ENCODE measurements around the gene ESYT3.

The ESYT3 gene

DNA sequence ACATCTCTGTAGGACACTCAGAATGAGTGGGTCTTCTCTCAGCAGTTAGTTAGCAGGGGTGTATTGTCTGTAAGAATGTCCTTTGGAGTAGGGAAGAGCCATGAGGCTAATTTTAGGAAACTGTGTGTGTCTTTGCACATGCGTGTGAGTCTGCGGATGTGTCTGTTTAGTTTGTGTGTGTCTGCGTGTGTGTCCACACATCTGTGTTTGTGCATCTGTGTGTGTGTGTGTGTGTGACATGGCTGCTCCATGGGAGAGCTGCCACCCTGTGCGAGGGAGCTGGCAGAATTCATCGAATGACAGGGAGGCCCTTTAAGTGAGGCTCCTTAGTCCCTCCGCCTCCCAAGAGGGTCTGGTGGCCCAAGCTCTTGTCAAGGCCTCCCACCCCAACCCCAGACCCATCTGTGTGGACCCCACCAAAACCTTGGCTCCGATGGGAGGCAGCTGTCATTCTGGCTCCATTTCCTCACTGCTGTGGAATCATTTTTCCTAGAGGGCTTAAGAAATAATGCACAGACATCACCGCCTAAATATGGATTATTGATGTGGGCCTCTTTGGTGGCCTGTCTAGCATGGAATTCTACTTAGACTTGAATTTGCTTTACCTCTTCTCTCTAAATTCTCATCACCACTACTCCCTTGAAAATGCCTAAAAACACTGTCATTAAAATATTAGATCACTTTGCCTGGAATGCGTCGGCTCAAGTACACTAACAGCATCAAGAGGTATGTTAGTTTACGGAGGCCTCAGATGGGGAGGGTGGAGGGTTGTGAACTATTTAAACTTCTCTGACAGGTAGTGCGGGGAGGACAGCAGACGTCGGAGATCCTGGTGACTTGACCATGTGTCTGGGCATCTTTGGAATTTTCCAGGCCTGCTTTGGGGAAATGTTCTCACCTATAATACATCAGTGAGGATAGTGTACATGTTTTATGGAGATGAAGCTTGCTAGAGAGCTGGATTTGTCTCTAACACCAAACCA, 9.4 kb downstream of the ESYT3 start:
- CTCF ChIA-PET, result no interaction called here
- POLR2A ChIA-PET (ENCODE audit: low non-redundant PET), result no interaction called here
- TF ChIP-seq, protein P1, sequence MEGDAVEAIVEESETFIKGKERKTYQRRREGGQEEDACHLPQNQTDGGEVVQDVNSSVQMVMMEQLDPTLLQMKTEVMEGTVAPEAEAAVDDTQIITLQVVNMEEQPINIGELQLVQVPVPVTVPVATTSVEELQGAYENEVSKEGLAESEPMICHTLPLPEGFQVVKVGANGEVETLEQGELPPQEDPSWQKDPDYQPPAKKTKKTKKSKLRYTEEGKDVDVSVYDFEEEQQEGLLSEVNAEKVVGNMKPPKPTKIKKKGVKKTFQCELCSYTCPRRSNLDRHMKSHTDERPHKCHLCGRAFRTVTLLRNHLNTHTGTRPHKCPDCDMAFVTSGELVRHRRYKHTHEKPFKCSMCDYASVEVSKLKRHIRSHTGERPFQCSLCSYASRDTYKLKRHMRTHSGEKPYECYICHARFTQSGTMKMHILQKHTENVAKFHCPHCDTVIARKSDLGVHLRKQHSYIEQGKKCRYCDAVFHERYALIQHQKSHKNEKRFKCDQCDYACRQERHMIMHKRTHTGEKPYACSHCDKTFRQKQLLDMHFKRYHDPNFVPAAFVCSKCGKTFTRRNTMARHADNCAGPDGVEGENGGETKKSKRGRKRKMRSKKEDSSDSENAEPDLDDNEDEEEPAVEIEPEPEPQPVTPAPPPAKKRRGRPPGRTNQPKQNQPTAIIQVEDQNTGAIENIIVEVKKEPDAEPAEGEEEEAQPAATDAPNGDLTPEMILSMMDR (conservative IDR thresholded peaks at IDR 0.05; ENCODE audit: low read depth), result no peak
- DNase-seq (ENCODE audit: low spot score), result no peak
- H3K27ac ChIP-seq, result no peak overlapping the region

DNA sequence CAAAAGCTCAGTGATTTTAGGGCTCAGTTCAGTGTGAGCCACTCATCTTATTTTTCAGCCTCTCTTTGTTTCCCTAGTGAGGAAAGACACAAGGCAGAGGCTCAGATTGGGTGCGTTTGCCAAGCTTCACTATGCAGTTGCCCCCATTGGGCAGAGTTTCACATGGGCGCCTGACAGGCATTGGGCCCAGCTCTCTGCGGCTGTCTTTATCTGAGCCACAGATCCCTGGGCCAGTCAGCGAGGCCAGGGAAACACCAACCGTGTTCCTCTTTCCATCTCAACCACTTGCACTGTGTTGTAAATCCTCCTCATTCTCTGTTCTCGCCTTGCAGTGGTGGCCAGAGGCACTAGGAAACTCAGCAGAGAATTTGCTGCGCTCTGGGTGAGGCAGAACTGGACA, 10.8 kb downstream of the ESYT3 start:
- H3K27ac ChIP-seq, result no peak overlapping the region
- POLR2A ChIA-PET (ENCODE audit: low non-redundant PET), result no interaction called here
- TF ChIP-seq, protein P1 (conservative IDR thresholded peaks at IDR 0.05; ENCODE audit: low read depth), result no peak
- DNase-seq (ENCODE audit: low spot score), result no peak
- CTCF ChIA-PET, result no interaction called here

DNA sequence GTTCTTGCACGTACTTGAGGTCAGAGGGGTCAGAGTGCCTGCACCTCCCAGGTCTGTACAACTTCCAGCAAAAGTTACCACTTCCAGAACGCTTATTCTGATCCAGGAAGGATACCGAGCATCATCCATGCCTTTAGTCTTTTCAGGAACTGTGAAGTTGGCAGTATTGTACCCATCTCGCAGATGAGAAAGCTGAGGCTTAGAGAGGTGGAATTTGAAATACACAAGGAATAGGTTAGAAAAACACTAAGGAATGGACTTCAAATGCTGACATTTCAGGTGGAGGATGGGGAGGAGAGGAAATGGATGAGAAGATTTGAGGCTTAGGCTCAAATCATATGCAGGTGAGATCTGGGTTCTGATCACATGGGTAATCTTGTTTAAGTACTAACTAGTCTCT, 11.2 kb downstream of the ESYT3 start:
- ChIA-PET POLR2A (ENCODE audit: low non-redundant PET) (no interaction called here), CTCF (no interaction called here)
- TF ChIP-seq, protein P1 (conservative IDR thresholded peaks at IDR 0.05; ENCODE audit: low read depth), result no peak
- H3K27ac ChIP-seq, result no peak overlapping the region
- no peak for DNase-seq (ENCODE audit: low spot score)

DNA sequence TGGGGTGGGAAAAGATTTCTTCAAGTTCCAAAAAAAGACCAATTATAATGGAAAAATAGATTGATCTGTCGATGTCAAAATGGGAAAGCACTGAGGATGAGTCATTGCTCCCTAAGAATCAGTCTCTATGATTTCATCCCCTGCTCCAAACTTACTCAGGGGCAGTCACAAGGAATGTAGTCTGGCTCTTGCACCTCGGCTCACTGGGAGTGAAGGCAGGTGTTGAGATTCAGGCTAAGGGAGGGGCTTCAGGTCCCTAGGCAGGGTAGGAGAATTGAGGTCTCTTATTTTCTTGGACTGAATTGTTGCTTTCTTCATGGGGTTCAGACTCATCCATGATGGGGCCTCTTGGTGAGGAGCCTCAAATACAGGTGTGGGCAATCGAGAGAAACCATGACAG, 14.2 kb downstream of the ESYT3 start:
- CTCF ChIA-PET, result interaction anchor here (0.7 kb wide), 1 partner anchor 140 kb away, joined by 3 read pairs; no protein-coding TSS in a partner anchor
- POLR2A ChIA-PET (ENCODE audit: low non-redundant PET), result no interaction called here
- TF ChIP-seq, protein P1 (conservative IDR thresholded peaks at IDR 0.05; ENCODE audit: low read depth), result no peak
- H3K27ac ChIP-seq, result no peak overlapping the region
- peak; percentile 41 for DNase-seq (ENCODE audit: low spot score)

DNA sequence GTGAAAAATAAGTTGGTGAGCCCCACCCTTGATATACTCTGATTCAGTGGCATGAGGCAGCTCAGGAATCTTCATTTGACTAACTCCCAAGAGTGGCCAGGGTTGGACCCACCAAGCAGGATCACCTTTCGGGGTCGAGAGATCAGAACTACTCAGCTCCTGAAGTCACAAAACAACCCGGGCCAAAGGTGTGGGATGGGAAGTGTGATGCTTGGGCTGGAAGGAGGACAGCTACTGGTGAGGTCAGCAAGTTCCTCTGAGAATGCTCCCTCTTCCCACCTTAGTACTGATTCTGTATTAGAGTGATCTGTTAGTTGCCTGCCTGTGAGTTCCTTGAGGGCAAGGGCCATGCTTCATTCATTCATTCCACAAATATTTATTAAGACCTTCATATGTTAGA, 15.1 kb downstream of the ESYT3 start:
- no peak overlapping the region for H3K27ac ChIP-seq
- POLR2A ChIA-PET (ENCODE audit: low non-redundant PET), result no interaction called here
- TF ChIP-seq, protein P1 (conservative IDR thresholded peaks at IDR 0.05; ENCODE audit: low read depth), result no peak
- DNase-seq (ENCODE audit: low spot score), result no peak
- CTCF ChIA-PET, result interaction anchor here (0.7 kb wide), 1 partner anchor 139 kb away, joined by 3 read pairs; no protein-coding TSS in a partner anchor

DNA sequence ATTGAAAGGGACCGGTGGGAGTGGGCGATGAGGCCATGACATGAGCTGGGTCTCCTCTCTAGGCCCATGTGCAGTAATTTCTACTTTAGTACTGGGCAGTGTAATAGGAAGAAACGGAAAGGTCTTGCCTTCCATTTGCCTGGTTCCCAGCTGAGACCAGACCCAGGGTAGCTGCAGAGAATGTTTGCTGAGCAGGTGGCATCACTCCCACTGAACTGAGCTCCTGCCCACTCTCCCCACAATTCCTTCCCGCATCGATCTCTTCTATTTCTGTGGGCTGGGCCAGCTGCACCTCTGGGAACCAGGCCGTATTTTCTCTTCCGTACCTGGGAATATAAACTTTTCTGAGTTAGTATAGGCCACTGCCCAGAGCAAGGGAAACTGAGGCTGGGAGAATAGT, 15.8 kb downstream of the ESYT3 start:
- ChIA-PET POLR2A (ENCODE audit: low non-redundant PET) (no interaction called here), CTCF (no interaction called here)
- TF ChIP-seq, protein P1 (conservative IDR thresholded peaks at IDR 0.05; ENCODE audit: low read depth), result no peak
- no peak overlapping the region for H3K27ac ChIP-seq
- DNase-seq (ENCODE audit: low spot score), result no peak
